ENCODE measurements around the gene TSPAN18. TPM values are rescaled to one million over a fixed set of nuclear protein-coding genes. Genes with fewer than 3 reads are reported as not detected.

TSPAN18 gene
- total RNA-seq, 1 experiment from 2014 or later = 2.8 TPM

DNA sequence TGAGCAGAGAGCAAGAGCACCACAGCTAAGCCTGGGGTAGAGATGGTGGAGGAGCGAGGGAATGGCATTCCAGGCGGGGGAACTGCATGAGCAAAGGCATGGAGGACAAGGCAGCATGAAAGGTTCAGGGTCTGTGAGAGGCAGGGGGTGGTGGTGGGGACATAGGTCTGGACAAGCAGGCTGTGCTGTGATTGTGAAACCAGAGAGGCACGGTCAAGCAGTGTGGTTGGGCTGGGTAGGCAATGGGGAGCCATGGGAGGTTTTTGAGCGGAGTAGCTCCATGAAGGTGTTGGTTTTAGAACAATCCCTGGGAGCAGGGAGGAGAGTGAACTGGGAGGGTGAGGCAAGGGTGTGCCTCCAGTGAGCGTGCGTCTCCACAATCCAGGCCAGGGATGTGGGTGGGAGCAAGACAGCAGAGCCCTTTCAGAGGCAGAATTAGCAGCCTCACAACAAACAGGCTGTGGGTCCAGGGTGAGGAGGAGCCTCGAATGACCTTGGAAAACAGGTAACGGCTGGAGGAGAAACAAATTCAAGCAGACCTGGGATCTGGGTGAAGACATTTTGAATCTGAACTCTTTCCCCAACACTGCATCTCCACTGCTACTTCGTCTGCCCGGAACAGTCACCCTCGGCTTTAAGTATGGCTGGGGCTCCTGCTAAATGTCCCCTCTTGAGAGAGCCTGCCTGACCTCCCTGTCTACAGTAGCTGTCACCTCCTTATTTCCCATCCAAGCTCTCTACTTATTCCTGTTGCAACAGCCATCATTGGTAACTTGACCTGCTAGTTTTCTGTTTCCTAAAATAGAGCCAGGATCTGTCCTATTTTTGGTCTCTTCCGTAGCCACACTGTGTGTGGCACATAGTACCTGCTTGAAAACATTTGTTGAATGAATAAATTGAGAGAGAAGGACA lies 27.0 kb upstream of the TSPAN18 start:
- ChIA-PET CTCF (no interaction called here), POLR2A (ENCODE audit: low non-redundant PET) (no interaction called here)
- H3K4me3 ChIP-seq (ENCODE audit: low read depth, low read length, poor library complexity, severe bottlenecking) = no peak overlapping the region
- H3K27me3 ChIP-seq (replicated peaks; ENCODE audit: insufficient read depth, low read depth, low read length, poor library complexity) = no peaks in the 10 kb centered on the region
- H3K4me1 ChIP-seq (ENCODE audit: insufficient read depth, low read length, poor library complexity, severe bottlenecking) = no peaks in the 10 kb centered on the region
- BruUV-seq (replicated peaks) = no TSS peak
- no peak overlapping the region for H3K27ac ChIP-seq (ENCODE audit: low read depth, low read length, poor library complexity, severe bottlenecking)
- intact Hi-C loops (cut with micrococcal nuclease; ENCODE audit: unreplicated experiment) = no loop called here
- no peaks in the 10 kb centered on the region for H3K36me3 ChIP-seq (ENCODE audit: insufficient read depth, low read length, poor library complexity, severe bottlenecking)
- H3K9me3 ChIP-seq (ENCODE audit: low read depth, low read length, poor library complexity, severe bottlenecking) = no peaks in the 10 kb centered on the region
- no peak for DNase-seq (ENCODE audit: low spot score)
- no peak for TF ChIP-seq EZH2 (IDR thresholded peaks at IDR 0.05; ENCODE audit: borderline replicate concordance, low read depth, low read length, poor library complexity, severe bottlenecking)
- TF ChIP-seq, protein P1, sequence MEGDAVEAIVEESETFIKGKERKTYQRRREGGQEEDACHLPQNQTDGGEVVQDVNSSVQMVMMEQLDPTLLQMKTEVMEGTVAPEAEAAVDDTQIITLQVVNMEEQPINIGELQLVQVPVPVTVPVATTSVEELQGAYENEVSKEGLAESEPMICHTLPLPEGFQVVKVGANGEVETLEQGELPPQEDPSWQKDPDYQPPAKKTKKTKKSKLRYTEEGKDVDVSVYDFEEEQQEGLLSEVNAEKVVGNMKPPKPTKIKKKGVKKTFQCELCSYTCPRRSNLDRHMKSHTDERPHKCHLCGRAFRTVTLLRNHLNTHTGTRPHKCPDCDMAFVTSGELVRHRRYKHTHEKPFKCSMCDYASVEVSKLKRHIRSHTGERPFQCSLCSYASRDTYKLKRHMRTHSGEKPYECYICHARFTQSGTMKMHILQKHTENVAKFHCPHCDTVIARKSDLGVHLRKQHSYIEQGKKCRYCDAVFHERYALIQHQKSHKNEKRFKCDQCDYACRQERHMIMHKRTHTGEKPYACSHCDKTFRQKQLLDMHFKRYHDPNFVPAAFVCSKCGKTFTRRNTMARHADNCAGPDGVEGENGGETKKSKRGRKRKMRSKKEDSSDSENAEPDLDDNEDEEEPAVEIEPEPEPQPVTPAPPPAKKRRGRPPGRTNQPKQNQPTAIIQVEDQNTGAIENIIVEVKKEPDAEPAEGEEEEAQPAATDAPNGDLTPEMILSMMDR (conservative IDR thresholded peaks at IDR 0.05; ENCODE audit: low read depth, low read length) = no peak

DNA sequence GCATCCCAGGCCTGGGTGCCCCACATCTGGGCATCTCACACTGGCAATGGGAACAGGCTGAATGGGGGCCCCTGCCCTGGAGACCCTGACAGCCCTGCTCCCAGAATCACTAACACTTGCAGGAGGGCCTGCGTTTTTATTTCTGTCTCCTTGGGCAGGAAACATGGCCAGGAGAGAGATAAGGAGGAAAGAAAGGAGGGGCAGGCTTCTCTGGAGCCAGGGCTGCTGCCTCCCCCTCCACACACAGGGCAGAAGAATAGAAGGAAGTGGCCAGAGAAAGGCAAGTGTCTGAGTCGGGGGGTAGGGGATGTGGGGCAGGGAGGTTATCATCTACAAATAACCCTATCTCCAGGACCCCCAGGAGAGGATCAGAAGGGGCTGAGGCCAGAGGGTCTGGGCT lies 25.5 kb upstream of the TSPAN18 start:
- TF ChIP-seq, protein P1 (conservative IDR thresholded peaks at IDR 0.05; ENCODE audit: low read depth, low read length) = no peak
- no peak for TF ChIP-seq EZH2 (IDR thresholded peaks at IDR 0.05; ENCODE audit: borderline replicate concordance, low read depth, low read length, poor library complexity, severe bottlenecking)
- no peaks in the 10 kb centered on the region for H3K36me3 ChIP-seq (ENCODE audit: insufficient read depth, low read length, poor library complexity, severe bottlenecking)
- ChIA-PET CTCF (no interaction called here), POLR2A (ENCODE audit: low non-redundant PET) (no interaction called here)
- H3K4me1 ChIP-seq (ENCODE audit: insufficient read depth, low read length, poor library complexity, severe bottlenecking) = no peaks in the 10 kb centered on the region
- no peaks in the 10 kb centered on the region for H3K27me3 ChIP-seq (replicated peaks; ENCODE audit: insufficient read depth, low read depth, low read length, poor library complexity)
- H3K9me3 ChIP-seq (ENCODE audit: low read depth, low read length, poor library complexity, severe bottlenecking) = no peaks in the 10 kb centered on the region
- BruUV-seq (replicated peaks) = no TSS peak
- no peak for DNase-seq (ENCODE audit: low spot score)
- no peak overlapping the region for H3K27ac ChIP-seq (ENCODE audit: low read depth, low read length, poor library complexity, severe bottlenecking)
- no peak overlapping the region for H3K4me3 ChIP-seq (ENCODE audit: low read depth, low read length, poor library complexity, severe bottlenecking)
- intact Hi-C loops (cut with micrococcal nuclease; ENCODE audit: unreplicated experiment) = no loop called here

DNA sequence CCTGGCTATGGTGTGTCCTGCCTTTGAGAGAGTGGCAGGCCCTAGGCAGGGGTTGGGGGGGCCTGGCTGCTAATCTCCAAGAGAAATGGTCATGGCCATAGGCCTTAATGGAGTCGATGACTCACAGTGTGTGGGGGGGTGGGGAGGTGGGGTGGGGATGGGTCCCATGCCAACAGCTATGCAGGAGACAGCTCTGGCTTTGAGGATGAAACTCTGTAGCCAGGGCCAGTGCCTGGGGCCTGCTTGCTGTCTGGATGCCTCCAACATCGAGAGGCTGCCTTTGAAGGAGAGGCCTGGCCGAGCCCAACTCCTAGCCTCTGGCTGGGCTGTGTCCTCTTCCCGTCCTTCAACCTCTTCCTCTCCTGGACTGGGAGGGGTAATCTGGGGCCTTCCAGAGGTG lies 23.9 kb upstream of the TSPAN18 start:
- H3K27me3 ChIP-seq (replicated peaks; ENCODE audit: insufficient read depth, low read depth, low read length, poor library complexity) = no peaks in the 10 kb centered on the region
- intact Hi-C loops (cut with micrococcal nuclease; ENCODE audit: unreplicated experiment) = no loop called here
- BruUV-seq (replicated peaks) = no TSS peak
- no peaks in the 10 kb centered on the region for H3K9me3 ChIP-seq (ENCODE audit: low read depth, low read length, poor library complexity, severe bottlenecking)
- CTCF ChIA-PET = no interaction called here
- H3K4me1 ChIP-seq (ENCODE audit: insufficient read depth, low read length, poor library complexity, severe bottlenecking) = no peaks in the 10 kb centered on the region
- H3K4me3 ChIP-seq (ENCODE audit: low read depth, low read length, poor library complexity, severe bottlenecking) = no peak overlapping the region
- no peaks in the 10 kb centered on the region for H3K36me3 ChIP-seq (ENCODE audit: insufficient read depth, low read length, poor library complexity, severe bottlenecking)
- no peak overlapping the region for H3K27ac ChIP-seq (ENCODE audit: low read depth, low read length, poor library complexity, severe bottlenecking)
- no peak for DNase-seq (ENCODE audit: low spot score)
- POLR2A ChIA-PET (ENCODE audit: low non-redundant PET) = no interaction called here
- TF ChIP-seq, protein P1 (conservative IDR thresholded peaks at IDR 0.05; ENCODE audit: low read depth, low read length) = no peak
- no peak for TF ChIP-seq EZH2 (IDR thresholded peaks at IDR 0.05; ENCODE audit: borderline replicate concordance, low read depth, low read length, poor library complexity, severe bottlenecking)

Data from A673 (cell line).